WERI-Rb-1 (cell line): ENCODE results near the gene PTPRN2.
"Not testable (repeated sequence)": the region's sequence is repeated elsewhere in the genome, so short reads cannot be mapped to it uniquely, and the experiment has no call there.

Experiments used
- DNase-seq: peaks from one replicate; pipeline ENCODE4 v3.0.0-alpha.2; 2020
- H3K27ac ChIP-seq: fragments of 250-450 bp; sonication (Bioruptor Pico); 2 replicates; pipeline ENCODE4 v1.5.1; 2020; ENCODE audit warnings: mild to moderate bottlenecking, moderate library complexity
- H3K27me3 ChIP-seq: fragments of 250-450 bp; sonication (Bioruptor Pico); 2 replicates; pipeline ENCODE4 v1.5.1; 2021; ENCODE audit warnings: mild to moderate bottlenecking, low read depth, moderate library complexity; ENCODE audit not compliant: insufficient read depth, severe bottlenecking
- H3K36me3 ChIP-seq: fragments of 250-450 bp; sonication (Bioruptor Pico); 2 replicates; pipeline ENCODE4 v1.5.1; 2020; ENCODE audit warnings: mild to moderate bottlenecking, moderate library complexity
- H3K4me3 ChIP-seq: 2 replicates; pipeline ENCODE4 v1.5.1; 2011; ENCODE audit warnings: low read depth, mild to moderate bottlenecking, control low read depth, low read length
- H3K9me3 ChIP-seq: fragments of 250-450 bp; sonication (Bioruptor Pico); 2 replicates; pipeline ENCODE4 v1.5.1; 2021; ENCODE audit warnings: mild to moderate bottlenecking, moderate library complexity; ENCODE audit not compliant: severe bottlenecking
- TF ChIP-seq, protein P1 (sequence below): IDR thresholded peaks from 2 replicates; pipeline ENCODE4 v1.5.1; 2011; ENCODE audit warnings: low read depth, mild to moderate bottlenecking, control low read depth, inconsistent platforms, low read length

The PTPRN2 gene

DNA sequence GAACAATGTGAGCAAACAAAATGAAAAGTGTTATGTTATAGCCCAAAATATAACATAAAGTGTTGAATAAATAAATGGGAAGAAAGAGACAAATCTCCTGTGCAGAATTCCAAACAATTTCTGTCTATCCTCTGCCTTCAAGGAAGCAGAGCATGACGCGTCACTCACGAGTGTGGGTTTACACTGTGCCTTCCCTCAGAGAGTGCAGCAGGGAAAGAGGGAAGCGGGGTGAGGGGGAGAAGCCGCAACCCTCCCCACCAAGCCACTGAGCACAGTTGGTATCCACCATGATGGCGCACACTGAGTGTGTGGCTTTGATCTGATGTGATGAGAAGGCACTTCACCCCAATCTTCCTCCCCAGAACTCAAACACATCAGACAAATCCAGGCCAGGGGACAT, 74.8 kb downstream of the PTPRN2 start:
- Histone ChIP-seq H3K9me3 (no peaks in the 10 kb centered on the region), H3K27me3 (no peaks in the 10 kb centered on the region), H3K27ac (no peak overlapping the region), H3K4me3 (no peak overlapping the region), H3K36me3 (no peaks in the 10 kb centered on the region; the same call in 1 of the 2 replicates)
- TF ChIP-seq, protein P1, sequence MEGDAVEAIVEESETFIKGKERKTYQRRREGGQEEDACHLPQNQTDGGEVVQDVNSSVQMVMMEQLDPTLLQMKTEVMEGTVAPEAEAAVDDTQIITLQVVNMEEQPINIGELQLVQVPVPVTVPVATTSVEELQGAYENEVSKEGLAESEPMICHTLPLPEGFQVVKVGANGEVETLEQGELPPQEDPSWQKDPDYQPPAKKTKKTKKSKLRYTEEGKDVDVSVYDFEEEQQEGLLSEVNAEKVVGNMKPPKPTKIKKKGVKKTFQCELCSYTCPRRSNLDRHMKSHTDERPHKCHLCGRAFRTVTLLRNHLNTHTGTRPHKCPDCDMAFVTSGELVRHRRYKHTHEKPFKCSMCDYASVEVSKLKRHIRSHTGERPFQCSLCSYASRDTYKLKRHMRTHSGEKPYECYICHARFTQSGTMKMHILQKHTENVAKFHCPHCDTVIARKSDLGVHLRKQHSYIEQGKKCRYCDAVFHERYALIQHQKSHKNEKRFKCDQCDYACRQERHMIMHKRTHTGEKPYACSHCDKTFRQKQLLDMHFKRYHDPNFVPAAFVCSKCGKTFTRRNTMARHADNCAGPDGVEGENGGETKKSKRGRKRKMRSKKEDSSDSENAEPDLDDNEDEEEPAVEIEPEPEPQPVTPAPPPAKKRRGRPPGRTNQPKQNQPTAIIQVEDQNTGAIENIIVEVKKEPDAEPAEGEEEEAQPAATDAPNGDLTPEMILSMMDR = no peak
- DNase-seq = no peak

DNA sequence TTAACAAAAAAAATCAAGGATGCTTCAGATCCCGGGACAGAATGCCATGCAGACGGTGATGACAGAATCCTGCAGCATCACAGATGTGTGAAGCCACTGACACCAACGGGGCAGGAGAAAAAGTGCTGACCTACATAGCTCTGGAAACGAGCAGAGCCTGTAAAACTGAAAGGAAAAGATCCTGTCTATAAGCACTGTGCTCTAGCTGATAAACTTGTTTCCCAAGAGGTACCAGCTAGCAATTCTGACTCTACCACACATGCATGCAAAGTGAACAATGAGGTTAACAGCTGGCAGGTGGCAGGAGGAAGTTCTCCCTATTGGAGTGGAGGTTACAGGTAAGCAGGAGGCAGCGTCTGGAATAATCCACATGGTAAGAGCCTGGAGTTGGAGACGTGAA, 75.6 kb downstream of the PTPRN2 start:
- Histone ChIP-seq H3K9me3 (no peaks in the 10 kb centered on the region), H3K36me3 (no peaks in the 10 kb centered on the region; the same call in 1 of the 2 replicates), H3K27me3 (no peaks in the 10 kb centered on the region), H3K27ac (no peak overlapping the region), H3K4me3 (no peak overlapping the region)
- TF ChIP-seq, protein P1 = no peak
- DNase-seq = no peak

DNA sequence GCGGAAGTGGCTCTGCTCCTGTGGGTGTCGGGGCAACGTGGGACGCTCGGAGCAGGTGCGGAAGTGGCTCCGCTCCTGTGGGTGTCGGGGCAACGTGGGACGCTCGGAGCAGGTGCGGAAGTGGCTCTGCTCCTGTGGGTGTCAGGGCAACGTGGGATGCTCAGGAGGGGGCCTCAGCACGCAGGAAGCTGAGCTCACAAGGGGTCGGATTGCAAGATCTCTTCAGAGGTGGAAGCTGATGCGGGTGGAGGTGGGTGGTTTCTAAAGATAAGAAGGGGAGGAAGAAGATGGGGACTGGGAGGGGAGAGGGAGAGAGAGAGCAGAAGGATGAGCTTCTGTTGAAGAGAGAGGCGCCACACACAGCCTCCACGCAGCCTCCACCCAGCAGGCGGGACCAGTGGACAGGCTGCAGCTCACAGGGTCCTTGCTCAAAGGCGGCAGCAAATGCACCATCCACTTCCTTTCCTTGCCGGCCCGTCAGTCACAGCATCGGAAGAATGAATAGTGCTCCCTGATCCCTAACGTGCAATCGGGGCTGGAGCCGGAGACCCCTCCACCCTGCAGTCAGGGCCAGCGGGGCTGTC, 78.7 kb downstream of the PTPRN2 start:
- DNase-seq = no peak
- TF ChIP-seq, protein P1 = no peak
- Histone ChIP-seq H3K27ac (no peak overlapping the region), H3K9me3 (peaks cover 2% of the 10 kb centered on the region), H3K36me3 (no peaks in the 10 kb centered on the region; the same call in 1 of the 2 replicates), H3K27me3 (no peaks in the 10 kb centered on the region), H3K4me3 (no peak overlapping the region)

DNA sequence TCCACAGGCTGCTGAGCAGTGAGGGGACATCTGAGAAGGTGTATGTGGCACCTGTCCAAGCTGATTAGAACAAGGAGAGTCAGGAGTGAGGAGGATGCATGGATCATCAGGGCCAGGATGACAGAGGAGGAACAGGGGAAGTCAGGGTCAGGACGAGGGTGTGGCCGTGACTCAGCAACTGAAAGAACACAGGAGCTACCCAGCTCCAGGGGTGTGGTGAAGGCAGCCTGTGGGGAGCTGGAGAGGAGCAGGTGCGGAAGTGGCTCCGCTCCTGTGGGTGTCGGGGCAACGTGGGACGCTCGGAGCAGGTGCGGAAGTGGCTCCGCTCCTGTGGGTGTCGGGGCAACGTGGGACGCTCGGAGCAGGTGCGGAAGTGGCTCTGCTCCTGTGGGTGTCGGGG, 79.3 kb downstream of the PTPRN2 start:
- H3K9me3 ChIP-seq, H3K27me3 ChIP-seq, DNase-seq, H3K27ac ChIP-seq, H3K36me3 ChIP-seq, H3K4me3 ChIP-seq: not testable (repeated sequence)

DNA sequence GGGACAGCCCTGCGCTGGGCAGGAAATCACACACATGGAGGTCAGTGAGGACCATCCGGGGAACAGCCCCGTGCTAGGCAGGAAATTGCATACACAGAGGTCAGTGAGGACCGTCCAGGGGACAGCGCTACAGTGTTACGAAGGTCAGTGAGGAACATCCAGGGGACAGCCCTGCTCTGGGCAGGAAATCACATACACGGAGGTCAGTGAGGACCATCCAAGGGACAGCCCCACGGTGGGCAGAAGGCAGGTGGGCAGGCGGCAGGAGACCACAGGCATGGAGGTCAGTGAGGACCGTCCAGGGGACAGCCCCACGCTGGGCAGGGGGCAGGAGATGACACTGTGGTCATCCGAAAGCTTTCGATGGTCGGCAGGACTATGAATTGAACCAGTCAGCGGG, 79.7 kb downstream of the PTPRN2 start:
- H3K36me3 ChIP-seq = no peaks in the 10 kb centered on the region; the same call in 1 of the 2 replicates
- peaks cover 2% of the 10 kb centered on the region for H3K9me3 ChIP-seq
- no peak overlapping the region for H3K4me3 ChIP-seq
- no peak overlapping the region for H3K27ac ChIP-seq
- DNase-seq = no peak
- TF ChIP-seq, protein P1 = no peak
- no peaks in the 10 kb centered on the region for H3K27me3 ChIP-seq

DNA sequence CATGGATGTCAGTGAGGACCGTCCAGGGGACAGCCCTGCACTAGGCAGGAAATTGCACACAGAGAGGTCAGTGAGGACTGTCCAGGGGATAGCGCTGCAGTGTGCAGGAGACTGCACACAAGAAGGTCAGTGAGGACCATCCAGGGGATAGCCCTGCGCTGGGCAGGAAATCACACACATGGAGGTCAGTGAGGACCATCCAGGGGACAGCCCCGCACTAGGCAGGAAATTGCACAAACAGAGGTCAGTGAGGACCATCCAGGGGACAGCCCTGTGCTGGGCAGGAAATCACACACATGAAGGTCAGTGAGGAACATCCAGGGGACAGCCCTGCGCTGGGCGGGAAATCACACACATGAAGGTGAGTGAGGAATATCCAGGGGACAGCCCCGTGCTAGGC, 80.4 kb downstream of the PTPRN2 start:
- not testable (repeated sequence) for H3K4me3 ChIP-seq, H3K36me3 ChIP-seq, H3K27ac ChIP-seq, H3K9me3 ChIP-seq, DNase-seq, H3K27me3 ChIP-seq

DNA sequence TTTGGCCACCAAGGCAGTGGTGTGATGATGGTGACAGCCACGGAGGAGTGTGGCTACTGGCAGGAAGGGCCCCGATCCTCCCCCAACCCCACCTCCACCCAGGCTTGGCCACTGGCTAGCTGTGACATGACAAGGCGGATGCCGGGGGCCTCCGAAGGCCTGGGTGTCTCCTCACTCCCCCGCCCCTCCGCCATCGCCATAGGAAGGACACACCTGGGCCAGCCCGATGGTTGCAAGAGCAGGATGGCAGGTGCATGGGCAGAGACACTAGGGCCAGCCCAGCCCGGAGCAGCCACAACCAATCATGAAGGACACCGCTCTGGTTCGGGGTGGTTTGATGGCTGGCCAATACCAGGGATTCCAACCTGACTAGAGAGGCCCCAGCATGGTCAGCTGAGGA, 81.0 kb downstream of the PTPRN2 start:
- no peak overlapping the region for H3K4me3 ChIP-seq
- no peaks in the 10 kb centered on the region for H3K27me3 ChIP-seq
- DNase-seq = no peak
- peaks cover 2% of the 10 kb centered on the region for H3K9me3 ChIP-seq
- H3K27ac ChIP-seq = no peak overlapping the region
- TF ChIP-seq, protein P1 = no peak
- H3K36me3 ChIP-seq = no peaks in the 10 kb centered on the region; the same call in 1 of the 2 replicates
